Subcutaneous adipose tissue (tissue), 4 donors: Measurements from ENCODE around the gene TMC5. TPM values are rescaled to one million over a fixed set of nuclear protein-coding genes. Genes with fewer than 3 reads are reported as not detected.

Source experiments
- CTCF ChIP-seq: fragments of 450-650 bp; IDR thresholded peaks from one replicate; pipeline ENCODE4 v1.5.1; 2016; ENCODE audit warnings: low read depth, mild to moderate bottlenecking, control low read depth, antibody characterized with exemption, moderate library complexity
- total RNA-seq, 4 donors: library from RNA; depleted of rRNA; stranded (reverse); fragments of >200 nt; gene quantifications; one replicate each; pipeline ENCODE4 v1.1.0, GENCODE V29; 2016

TMC5 gene
- total RNA-seq, 4 donors from 2014 or later = 0.16 to 0.22 (median 0.17) TPM; not detected in 1

GRCh38 chr16:19485611-19486010 lies 67.9 kb downstream of the TMC5 start:
- no peak for TF ChIP-seq CTCF

- no peak for TF ChIP-seq CTCF
These were observed 68.4 kb downstream of the TMC5 start for GRCh38 chr16:19486051-19486450.

GRCh38 chr16:19486750-19487325 lies 69.2 kb downstream of the TMC5 start:
- no peak for TF ChIP-seq CTCF

- TF ChIP-seq CTCF = no peak
These were observed 70.5 kb downstream of the TMC5 start for GRCh38 chr16:19488213-19488640.

GRCh38 chr16:19490619-19491018 lies 72.9 kb downstream of the TMC5 start:
- no peak for TF ChIP-seq CTCF

- TF ChIP-seq CTCF = no peak
These were observed 79.5 kb downstream of the TMC5 start for GRCh38 chr16:19497176-19497575.

- TF ChIP-seq CTCF = no peak
These were observed 81.3 kb downstream of the TMC5 start for GRCh38 chr16:19499006-19499405.
